ENCODE results near the gene UXS1. TPM values are rescaled to one million over a fixed set of nuclear protein-coding genes. Genes with fewer than 3 reads are reported as not detected.

The UXS1 gene
- total and polyA plus RNA-seq, 2 of the 8 experiments (the other 6 are each of a cell fraction or from before 2014, with no cell fraction given) = 44.5 to 63.4 TPM

GRCh38 chr2:106183101-106183696 is 10.9 kb downstream of the UXS1 start (continued):
- TF ChIP-seq, protein P1, sequence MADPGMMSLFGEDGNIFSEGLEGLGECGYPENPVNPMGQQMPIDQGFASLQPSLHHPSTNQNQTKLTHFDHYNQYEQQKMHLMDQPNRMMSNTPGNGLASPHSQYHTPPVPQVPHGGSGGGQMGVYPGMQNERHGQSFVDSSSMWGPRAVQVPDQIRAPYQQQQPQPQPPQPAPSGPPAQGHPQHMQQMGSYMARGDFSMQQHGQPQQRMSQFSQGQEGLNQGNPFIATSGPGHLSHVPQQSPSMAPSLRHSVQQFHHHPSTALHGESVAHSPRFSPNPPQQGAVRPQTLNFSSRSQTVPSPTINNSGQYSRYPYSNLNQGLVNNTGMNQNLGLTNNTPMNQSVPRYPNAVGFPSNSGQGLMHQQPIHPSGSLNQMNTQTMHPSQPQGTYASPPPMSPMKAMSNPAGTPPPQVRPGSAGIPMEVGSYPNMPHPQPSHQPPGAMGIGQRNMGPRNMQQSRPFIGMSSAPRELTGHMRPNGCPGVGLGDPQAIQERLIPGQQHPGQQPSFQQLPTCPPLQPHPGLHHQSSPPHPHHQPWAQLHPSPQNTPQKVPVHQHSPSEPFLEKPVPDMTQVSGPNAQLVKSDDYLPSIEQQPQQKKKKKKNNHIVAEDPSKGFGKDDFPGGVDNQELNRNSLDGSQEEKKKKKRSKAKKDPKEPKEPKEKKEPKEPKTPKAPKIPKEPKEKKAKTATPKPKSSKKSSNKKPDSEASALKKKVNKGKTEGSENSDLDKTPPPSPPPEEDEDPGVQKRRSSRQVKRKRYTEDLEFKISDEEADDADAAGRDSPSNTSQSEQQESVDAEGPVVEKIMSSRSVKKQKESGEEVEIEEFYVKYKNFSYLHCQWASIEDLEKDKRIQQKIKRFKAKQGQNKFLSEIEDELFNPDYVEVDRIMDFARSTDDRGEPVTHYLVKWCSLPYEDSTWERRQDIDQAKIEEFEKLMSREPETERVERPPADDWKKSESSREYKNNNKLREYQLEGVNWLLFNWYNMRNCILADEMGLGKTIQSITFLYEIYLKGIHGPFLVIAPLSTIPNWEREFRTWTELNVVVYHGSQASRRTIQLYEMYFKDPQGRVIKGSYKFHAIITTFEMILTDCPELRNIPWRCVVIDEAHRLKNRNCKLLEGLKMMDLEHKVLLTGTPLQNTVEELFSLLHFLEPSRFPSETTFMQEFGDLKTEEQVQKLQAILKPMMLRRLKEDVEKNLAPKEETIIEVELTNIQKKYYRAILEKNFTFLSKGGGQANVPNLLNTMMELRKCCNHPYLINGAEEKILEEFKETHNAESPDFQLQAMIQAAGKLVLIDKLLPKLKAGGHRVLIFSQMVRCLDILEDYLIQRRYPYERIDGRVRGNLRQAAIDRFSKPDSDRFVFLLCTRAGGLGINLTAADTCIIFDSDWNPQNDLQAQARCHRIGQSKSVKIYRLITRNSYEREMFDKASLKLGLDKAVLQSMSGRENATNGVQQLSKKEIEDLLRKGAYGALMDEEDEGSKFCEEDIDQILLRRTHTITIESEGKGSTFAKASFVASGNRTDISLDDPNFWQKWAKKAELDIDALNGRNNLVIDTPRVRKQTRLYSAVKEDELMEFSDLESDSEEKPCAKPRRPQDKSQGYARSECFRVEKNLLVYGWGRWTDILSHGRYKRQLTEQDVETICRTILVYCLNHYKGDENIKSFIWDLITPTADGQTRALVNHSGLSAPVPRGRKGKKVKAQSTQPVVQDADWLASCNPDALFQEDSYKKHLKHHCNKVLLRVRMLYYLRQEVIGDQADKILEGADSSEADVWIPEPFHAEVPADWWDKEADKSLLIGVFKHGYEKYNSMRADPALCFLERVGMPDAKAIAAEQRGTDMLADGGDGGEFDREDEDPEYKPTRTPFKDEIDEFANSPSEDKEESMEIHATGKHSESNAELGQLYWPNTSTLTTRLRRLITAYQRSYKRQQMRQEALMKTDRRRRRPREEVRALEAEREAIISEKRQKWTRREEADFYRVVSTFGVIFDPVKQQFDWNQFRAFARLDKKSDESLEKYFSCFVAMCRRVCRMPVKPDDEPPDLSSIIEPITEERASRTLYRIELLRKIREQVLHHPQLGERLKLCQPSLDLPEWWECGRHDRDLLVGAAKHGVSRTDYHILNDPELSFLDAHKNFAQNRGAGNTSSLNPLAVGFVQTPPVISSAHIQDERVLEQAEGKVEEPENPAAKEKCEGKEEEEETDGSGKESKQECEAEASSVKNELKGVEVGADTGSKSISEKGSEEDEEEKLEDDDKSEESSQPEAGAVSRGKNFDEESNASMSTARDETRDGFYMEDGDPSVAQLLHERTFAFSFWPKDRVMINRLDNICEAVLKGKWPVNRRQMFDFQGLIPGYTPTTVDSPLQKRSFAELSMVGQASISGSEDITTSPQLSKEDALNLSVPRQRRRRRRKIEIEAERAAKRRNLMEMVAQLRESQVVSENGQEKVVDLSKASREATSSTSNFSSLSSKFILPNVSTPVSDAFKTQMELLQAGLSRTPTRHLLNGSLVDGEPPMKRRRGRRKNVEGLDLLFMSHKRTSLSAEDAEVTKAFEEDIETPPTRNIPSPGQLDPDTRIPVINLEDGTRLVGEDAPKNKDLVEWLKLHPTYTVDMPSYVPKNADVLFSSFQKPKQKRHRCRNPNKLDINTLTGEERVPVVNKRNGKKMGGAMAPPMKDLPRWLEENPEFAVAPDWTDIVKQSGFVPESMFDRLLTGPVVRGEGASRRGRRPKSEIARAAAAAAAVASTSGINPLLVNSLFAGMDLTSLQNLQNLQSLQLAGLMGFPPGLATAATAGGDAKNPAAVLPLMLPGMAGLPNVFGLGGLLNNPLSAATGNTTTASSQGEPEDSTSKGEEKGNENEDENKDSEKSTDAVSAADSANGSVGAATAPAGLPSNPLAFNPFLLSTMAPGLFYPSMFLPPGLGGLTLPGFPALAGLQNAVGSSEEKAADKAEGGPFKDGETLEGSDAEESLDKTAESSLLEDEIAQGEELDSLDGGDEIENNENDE (IDR thresholded peaks at IDR 0.05; ENCODE audit: insufficient replicate concordance, low read length) = no peak
- TF ChIP-seq MAFK (IDR thresholded peaks at IDR 0.05; ENCODE audit: low read depth, low read length) (no peak), SUZ12 (IDR thresholded peaks at IDR 0.05; ENCODE audit: low read length) (no peak), YY1 (IDR thresholded peaks at IDR 0.05; ENCODE audit: low read depth, low read length) (no peak), KDM4A (IDR thresholded peaks at IDR 0.05; ENCODE audit: low read depth, low read length, severe bottlenecking) (no peak), SIRT6 (IDR thresholded peaks at IDR 0.05; ENCODE audit: low read length) (no peak), TCF12 (IDR thresholded peaks at IDR 0.05; ENCODE audit: low read depth, low read length) (no peak), CREB1 (IDR thresholded peaks at IDR 0.05) (no peak), EGR1 (IDR thresholded peaks at IDR 0.05; ENCODE audit: borderline replicate concordance, low read depth, low read length) (no peak)

All from H1 (cell line).